Transverse colon (tissue), 4 donors: ENCODE data around the gene OTOGL.

Experiments used
- CTCF ChIP-seq, 5 experiments: fragments of 200-600 bp in 3 of 5; fragments of 450-650 bp in 2 of 5; sonication (generic) in 3 of 5; IDR thresholded peaks; 1 replicate in 2 of 5; 2 replicates in 3 of 5; pipeline ENCODE4 v1.5.1; 2016 to 2017; ENCODE audit warnings: antibody characterized with exemption in 5 of 5, inconsistent platforms in 3 of 5, mild to moderate bottlenecking in 2 of 5, moderate library complexity in 1 of 5
- EP300 ChIP-seq: sonication (generic); formaldehyde crosslinking; IDR thresholded peaks from one replicate; pipeline ENCODE4 v1.6.1; 2017; ENCODE audit warnings: antibody characterized with exemption, low read depth
- POLR2A ChIP-seq: fragments of 450-650 bp; IDR thresholded peaks from one replicate; pipeline ENCODE4 v1.6.1; 2016; ENCODE audit warnings: antibody characterized with exemption, mild to moderate bottlenecking, moderate library complexity
- POLR2AphosphoS5 ChIP-seq, 3 donors: sonication (generic); formaldehyde crosslinking; IDR thresholded peaks; one replicate each; pipeline ENCODE4 v1.6.1; 2016; ENCODE audit warnings: antibody characterized with exemption in 3 of 3

- TF ChIP-seq CTCF (IDR thresholded peaks at IDR 0.05) (no peak), EP300 (no peak), POLR2A (no peak), POLR2AphosphoS5 (IDR thresholded peaks at IDR 0.05) (no peak)
These were observed 260.4 kb downstream of the OTOGL start for GRCh38 chr12:80359703-80360102.
